A549 (cell line): ENCODE data around the gene LRRC3B.

Experiments used
- CTCF ChIP-seq: fragments of >200 bp; sonication (Bioruptor Twin); formaldehyde crosslinking; IDR thresholded peaks from 3 replicates; pipeline ENCODE4 v1.5.1; 2016
- EHF ChIP-seq: fragments of 250-450 bp; sonication (Bioruptor Pico); IDR thresholded peaks from 2 replicates; pipeline ENCODE4 v1.5.0; 2020; ENCODE audit warnings: mild to moderate bottlenecking
- POLR2AphosphoS2 ChIP-seq: conservative IDR thresholded peaks from 2 replicates; pipeline ENCODE4 v1.6.1; 2012; ENCODE audit warnings: low read length, improper control_type of control experiment, inconsistent platforms
- RCOR1 ChIP-seq: fragments of 150-350 bp; IDR thresholded peaks from 2 replicates; pipeline ENCODE4 v1.6.1; 2014; ENCODE audit warnings: antibody characterized with exemption, low read length, low read depth

GRCh38 chr3:26588931-26589330, 33.6 kb upstream of the LRRC3B start:
- TF ChIP-seq POLR2AphosphoS2 (no peak), EHF (CRISPR knock-in tag) (no peak), CTCF (no peak), RCOR1 (no peak)
